HG03025 (cell line): ENCODE measurements around the gene NPIPA2.
A peak's percentile ranks its signal among the peaks of the same experiment; 100 is the strongest.
"Not testable (repeated sequence)": the region's sequence is repeated elsewhere in the genome, so short reads cannot be mapped to it uniquely, and the experiment has no call there.

ENCODE experiments used
- ATAC-seq: cut with Tn5 transposase; IDR thresholded peaks from one replicate; pipeline ENCODE4 v1.9.1; 2021; ENCODE audit warnings: mild to moderate bottlenecking, moderate library complexity; ENCODE audit not compliant: unreplicated experiment, low FRiP score

The NPIPA2 gene

DNA sequence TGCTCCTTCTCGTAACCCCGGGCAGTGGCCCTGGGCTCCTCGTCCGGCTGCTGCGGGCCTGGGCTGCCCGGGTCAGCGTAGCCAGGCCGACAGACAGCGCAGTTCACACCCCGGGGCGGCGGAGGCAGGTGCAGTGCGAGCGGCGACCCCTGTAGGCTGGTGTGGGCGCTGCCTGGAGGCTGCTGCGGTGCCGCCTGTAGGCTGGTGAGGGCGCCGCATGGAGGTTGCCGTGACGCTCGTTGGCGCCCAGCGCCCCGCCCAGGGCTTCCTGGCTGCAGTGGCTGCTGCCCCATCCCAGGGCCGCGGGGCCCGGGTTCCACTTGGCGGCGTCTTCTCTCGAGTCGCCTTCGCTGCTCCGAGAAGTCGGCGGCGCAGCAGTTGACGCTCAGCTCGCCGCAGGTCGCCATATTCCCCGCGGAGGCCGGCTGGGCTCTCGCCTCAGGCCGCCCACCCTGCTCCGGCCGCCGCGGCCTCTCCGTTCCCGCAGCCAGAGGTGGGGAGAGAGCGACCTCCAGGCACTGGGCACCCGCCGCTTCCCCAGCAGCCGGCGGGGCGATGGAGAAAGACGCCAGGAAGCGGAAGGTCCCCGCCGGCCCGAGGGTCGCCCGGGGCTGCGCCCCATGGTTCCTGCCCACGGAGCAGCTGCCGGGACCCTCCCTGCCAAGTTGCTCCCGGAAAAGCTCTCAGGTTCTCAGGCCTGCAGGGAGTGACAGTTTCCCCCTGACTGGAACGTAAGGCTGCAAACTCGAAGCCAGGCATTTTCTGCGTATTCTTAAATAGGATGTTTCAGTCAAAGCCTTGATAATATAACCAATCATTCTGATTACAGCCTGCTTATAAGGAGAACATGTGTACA is at the start of gene NPIPA2:
Gene NPIPA2 (plus strand): TSS at position 261 of the 856 bp plus-strand sequence. CDS start 5,533 bp downstream, outside the sequence.
- peak; percentile 94 for ATAC-seq

DNA sequence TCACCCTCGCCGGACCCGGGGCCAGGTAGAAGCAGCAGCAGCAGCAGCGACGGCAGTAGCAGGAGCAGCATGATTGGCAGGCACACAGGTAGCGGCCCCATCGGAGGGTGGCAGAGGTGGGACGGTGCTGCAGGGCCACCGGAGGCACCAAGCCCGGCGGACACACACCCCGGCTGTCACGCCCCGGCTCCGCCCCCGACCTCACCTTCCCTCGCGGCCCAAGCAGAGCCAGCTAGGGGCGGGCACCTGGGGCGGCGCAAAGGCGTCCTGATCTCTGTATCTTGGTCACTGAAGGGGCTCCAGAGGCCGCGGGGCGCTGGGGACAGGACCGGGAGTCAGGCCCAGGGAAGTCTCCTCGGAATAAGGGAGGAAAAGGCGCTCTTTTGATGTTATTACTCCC is 48.2 kb upstream of the NPIPA2 start, which contains the start of gene PLA2G10:
Gene PLA2G10 (minus strand): TSS at position 180 of the 400 bp plus-strand sequence. CDS start 79 bp downstream, at position 101.
- not testable (repeated sequence) for ATAC-seq

DNA sequence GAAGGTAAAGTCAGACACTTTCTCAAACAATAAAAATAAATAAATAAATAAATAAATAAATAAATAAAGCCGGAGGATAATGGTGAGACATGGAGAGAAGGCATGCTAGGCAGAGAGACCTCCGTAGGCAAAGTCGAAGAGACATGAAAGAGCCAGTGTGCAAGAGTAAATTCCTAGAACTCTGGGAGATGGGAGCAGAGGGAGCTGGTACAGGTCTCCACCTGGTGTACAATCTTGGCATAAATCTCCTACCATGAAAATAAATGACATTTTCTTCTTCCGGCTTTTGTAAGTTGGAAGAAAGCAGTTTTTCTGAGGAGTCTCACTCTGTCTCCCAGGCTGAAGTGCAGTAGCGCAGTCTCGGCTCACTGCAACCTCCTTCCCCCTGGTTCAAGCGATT is 40.5 kb upstream of the NPIPA2 start:
- not testable (repeated sequence) for ATAC-seq

DNA sequence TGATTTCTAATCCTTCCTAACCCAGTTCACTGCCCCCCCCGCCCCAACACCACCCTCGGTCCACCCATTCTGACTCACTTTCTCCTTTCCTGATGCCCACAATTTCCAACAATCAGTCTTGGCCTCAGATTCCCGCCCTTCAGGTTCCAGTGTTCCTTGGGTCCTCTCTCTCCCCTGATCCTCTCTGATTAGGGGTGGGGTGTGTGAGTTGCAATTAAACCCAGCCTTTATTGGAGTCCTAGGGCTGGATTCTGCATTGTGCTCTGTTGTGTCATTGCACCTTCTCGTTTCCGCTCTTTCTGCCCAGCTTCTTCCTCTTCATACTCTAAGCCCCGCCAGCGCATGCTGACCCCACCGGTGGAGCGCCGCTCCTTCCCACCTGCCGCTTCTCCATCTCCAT is 39.7 kb upstream of the NPIPA2 start:
- not testable (repeated sequence) for ATAC-seq

DNA sequence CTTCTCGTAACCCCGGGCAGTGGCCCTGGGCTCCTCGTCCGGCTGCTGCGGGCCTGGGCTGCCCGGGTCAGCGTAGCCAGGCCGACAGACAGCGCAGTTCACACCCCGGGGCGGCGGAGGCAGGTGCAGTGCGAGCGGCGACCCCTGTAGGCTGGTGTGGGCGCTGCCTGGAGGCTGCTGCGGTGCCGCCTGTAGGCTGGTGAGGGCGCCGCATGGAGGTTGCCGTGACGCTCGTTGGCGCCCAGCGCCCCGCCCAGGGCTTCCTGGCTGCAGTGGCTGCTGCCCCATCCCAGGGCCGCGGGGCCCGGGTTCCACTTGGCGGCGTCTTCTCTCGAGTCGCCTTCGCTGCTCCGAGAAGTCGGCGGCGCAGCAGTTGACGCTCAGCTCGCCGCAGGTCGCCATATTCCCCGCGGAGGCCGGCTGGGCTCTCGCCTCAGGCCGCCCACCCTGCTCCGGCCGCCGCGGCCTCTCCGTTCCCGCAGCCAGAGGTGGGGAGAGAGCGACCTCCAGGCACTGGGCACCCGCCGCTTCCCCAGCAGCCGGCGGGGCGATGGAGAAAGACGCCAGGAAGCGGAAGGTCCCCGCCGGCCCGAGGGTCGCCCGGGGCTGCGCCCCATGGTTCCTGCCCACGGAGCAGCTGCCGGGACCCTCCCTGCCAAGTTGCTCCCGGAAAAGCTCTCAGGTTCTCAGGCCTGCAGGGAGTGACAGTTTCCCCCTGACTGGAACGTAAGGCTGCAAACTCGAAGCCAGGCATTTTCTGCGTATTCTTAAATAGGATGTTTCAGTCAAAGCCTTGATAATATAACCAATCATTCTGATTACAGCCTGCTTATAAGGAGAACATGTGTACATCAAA is 38.9 kb upstream of the NPIPA2 start, which contains the start of gene NPIPA3:
Gene NPIPA3 (plus strand): TSS at position 256 of the 856 bp plus-strand sequence. CDS start 5,533 bp downstream, outside the sequence.
- ATAC-seq, result peak; percentile 86

DNA sequence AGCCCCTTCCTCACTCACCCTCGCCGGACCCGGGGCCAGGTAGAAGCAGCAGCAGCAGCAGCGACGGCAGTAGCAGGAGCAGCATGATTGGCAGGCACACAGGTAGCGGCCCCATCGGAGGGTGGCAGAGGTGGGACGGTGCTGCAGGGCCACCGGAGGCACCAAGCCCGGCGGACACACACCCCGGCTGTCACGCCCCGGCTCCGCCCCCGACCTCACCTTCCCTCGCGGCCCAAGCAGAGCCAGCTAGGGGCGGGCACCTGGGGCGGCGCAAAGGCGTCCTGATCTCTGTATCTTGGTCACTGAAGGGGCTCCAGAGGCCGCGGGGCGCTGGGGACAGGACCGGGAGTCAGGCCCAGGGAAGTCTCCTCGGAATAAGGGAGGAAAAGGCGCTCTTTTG is 9.1 kb upstream of the NPIPA2 start:
- ATAC-seq, result not testable (repeated sequence)

DNA sequence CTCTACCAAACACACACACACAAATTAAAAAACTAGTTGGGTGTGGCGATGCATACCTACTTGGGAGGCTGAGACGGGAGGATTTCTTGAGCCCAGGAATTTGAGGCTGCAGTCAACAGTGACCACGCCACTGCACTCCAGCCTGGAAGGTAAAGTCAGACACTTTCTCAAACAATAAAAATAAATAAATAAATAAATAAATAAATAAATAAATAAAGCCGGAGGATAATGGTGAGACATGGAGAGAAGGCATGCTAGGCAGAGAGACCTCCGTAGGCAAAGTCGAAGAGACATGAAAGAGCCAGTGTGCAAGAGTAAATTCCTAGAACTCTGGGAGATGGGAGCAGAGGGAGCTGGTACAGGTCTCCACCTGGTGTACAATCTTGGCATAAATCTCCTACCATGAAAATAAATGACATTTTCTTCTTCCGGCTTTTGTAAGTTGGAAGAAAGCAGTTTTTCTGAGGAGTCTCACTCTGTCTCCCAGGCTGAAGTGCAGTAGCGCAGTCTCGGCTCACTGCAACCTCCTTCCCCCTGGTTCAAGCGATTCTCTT is 1.4 kb upstream of the NPIPA2 start:
- ATAC-seq, result not testable (repeated sequence)

DNA sequence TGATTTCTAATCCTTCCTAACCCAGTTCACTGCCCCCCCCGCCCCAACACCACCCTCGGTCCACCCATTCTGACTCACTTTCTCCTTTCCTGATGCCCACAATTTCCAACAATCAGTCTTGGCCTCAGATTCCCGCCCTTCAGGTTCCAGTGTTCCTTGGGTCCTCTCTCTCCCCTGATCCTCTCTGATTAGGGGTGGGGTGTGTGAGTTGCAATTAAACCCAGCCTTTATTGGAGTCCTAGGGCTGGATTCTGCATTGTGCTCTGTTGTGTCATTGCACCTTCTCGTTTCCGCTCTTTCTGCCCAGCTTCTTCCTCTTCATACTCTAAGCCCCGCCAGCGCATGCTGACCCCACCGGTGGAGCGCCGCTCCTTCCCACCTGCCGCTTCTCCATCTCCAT is 539 bp upstream of the NPIPA2 start:
- not testable (repeated sequence) for ATAC-seq

DNA sequence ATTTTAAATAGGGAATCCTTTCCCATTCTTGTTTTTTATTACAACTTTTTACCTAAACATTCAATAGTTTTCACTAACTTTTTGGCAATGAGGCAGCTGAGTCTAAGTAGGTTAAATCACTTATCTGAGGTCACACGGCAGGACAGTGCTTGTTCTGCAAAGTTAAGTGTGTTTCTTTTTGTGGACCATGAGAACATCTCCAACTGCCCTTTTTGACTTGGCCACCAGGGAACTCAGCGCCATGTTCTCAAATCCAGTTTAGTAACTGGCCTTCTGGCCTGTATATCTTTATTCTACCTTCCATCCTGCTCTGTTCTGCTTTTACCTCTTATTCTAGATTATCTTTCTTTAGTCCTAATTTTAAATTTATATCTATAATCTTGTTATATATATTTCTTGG is 31.3 kb downstream of the NPIPA2 start:
- not testable (repeated sequence) for ATAC-seq

DNA sequence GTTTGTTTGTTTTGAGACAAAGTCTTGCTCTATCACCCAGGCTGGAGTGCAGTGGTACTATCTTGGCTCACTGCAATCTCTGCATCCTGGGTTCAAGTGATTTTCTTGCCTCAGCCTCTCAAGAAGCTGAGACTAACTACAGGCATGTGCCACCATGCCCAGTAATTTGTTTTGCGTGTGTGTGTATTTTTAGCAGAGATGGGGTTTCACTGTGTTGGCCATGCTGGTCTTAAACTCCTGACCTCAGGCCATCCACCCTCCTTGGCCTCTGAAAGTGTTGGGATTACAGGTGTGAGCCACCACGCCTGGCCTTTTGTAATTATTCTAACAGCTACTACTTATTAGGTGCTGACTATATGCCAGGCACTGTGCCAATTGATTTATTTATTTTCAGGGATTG is 33.3 kb downstream of the NPIPA2 start:
- ATAC-seq, result not testable (repeated sequence)

DNA sequence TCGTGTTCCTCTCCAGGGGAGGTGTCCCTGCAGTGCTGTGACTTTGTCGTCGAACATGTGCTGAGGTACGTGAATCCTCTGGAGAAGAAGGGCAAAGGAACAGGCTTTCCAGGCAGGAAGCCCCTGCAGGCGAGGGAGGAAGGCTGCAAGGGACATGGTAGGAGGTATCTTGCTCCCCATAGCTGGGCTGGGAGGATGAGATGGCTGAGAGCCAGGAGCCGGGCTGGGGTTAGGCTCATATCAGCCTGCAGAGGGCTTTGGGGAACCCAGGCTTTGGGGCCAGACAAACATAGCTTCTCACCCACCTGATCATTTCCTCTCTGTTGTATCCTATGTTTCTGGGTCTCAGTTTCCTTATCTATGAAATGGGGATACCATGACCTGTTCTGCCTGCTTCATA is 34.4 kb downstream of the NPIPA2 start:
- not testable (repeated sequence) for ATAC-seq

DNA sequence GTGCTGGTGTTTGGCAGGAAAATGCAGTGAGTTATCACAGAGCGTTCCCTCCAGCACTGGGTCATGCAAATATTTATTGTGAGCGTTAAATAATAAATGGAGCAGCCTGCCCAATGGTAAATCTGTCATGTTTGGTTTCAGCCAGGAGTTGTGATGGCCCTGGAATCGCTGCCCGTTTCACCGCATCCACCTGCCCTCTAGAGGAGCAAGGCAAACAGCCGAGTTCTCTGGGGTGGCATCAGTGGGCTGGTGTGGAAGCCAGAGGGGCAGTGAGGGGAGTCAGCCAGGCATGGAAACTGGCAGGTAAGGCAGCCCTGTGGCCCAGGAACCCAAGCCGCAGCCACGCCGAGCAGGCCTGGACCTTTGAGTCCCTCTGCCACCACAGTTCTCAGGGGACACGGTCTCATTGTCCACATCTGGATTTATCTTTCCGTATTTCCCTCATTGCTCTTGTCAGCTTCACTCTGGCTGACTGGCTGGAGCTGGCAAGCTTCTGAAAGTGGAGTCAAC is 37.1 kb downstream of the NPIPA2 start:
- ATAC-seq, result not testable (repeated sequence)

DNA sequence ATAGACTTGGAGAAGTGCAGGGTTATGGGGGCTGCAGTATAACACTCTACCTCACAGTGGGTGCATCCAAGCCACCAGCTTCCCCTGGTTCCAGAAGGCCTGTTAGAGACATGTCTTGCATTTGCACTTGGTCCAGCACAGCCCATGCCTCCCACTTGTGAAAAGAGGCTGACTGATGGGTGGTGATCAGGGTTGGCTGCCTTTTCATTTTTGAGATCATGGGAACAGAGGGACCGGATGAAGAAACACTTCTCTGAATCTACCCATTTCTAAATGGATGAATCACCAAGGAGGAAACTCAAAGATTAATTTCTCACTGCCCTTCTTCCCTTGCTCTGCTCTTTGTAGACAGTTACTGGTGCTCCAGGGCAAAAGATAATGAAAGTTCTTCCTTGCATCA is 43.8 kb downstream of the NPIPA2 start:
- ATAC-seq, result not testable (repeated sequence)

DNA sequence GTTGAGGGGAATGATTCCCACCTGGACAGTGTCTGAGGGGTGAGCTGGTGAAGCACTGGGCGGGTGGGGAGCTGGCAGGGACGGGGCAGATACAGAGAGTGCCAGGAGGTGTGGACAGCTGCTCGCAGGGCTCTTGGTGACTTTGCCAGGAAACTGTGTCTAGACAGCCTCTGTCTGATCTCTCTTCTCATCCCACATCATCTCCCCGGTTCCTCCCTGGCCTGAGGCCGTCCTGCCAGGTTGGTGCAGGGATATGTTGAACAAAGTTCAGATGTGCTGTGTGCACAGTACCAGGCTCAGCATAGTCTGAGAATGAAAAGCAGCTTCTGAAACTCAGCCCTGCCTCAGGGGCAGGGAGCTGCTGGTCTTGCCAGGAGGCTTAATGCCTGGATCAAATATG is 47.2 kb downstream of the NPIPA2 start:
- ATAC-seq, result not testable (repeated sequence)

DNA sequence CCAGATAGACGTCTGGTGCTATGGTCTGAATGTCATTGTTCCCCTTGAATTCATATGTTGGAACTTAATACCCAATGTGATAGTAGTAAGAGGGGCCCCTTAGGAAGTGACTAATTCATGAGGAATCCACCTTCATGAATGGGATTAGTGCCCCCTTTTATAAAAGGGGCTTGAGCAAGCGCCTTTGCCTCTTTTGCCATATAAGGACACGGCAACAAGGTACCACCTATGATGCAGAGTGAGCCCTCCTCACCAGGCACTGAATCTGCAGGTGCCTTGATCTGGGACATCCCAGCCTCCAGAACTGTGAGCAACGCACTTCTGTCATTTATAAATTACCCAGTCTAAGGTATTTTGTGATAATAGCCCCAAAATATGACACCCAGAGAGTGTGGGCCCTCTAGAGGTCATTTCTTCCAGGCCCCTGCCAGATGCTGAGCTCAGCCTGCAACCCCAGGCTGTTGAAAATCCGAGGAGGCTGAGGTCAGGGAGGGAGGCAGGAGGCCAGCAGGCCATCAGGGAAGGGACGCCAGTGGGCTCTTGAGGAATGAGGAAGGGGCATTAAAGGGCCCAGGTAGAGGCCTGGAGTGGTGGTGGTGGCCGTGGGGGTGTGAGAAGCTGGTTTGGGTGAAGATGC is 48.1 kb downstream of the NPIPA2 start:
- ATAC-seq, result not testable (repeated sequence)

DNA sequence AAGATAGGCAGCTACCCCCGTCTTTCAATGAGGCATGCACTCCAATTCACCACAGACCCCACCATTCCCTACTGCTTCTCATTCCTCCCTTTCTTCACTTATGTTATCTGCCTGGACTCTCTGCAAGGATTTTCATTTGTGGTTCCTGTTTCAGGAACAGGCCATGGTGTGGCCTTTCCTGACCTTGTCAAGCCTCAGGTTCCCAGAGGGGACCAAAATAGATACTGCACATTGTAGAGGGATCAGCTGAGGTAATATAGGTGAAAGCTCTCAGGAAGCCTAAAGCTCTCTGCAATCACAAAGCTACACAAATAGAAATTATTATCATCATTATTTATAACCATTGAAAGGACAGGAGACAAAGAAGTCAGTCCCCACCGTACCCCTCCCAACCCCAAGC is 50.6 kb downstream of the NPIPA2 start:
- ATAC-seq, result not testable (repeated sequence)

DNA sequence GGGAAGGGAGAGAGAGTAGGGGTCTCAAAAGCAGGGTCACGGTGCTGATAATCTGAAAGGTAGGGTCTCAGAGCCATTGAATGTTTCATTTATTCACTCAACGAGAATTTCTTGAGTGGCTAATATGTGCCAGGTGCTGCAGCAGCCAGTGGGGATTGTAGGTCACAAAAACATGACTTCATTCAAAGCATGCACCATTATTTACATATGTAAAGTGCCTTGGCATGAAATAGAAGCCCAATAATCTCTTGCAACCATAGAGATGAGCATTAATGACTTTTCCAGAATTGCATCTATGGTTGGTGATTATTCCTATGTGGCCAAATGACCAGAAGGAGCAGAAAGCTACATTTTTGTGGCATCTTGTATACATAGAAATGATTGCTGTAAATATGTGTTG is 55.2 kb downstream of the NPIPA2 start:
- not testable (repeated sequence) for ATAC-seq

DNA sequence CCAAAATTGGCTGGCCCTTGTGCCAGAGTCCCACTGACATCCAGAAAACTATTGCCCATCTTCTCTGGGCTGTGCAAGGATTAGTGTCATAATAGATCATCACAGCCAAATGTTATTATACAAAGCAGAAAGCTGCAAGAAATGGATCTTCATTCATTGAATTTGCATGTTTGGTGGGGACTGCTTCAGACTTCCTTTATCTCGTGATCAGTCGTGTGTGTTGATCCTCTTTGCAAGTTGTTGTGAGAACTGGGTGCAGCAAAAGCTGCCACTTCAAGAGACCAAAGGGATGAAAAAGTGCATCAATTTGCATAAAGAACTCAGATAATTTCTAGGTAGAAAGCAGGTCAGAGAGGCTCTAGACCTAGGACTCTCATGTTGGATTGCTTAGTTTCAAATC is 61.2 kb downstream of the NPIPA2 start:
- not testable (repeated sequence) for ATAC-seq

DNA sequence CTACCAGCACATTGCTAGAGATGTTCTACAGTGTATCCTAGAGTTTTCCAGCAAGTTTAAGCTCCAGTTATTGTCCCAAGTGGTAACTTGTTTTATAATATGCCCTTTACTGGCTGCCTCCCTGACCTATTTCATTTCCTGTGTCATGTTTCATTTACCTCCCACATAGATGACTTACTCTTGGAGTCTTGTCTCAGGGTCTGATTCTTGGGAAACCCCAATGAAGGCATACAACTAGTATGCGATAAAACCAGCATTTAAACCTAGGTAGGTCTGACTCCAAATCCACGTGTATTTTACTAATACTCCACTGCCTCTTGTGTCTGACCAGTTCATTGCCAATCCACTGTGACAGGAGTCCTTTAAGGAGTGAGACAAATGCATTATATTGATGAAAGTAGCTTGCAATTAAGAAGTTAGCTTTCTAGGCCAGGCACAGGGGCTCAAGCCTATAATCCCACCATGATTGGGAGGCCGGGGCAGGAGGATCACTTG is 64.9 kb downstream of the NPIPA2 start:
- ATAC-seq, result not testable (repeated sequence)

DNA sequence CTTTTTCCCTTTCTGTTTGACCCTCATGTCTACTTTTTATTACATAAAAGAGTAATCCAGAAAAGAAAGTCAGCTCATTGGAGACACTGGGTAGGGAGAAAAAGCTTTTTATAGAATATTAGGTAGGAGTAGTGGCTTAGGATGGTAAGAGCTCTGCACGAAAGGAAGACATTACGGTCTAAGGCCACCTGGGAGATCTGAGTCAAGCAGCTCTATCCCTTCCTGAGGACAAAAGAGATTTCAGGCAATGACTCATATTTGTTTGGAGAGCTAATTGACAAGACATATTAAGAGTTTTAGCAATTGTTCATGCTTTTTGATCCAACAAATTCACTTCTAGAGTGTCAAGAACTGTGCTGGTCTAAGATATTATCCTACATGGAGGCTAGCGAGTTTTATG is 71.6 kb downstream of the NPIPA2 start:
- ATAC-seq, result not testable (repeated sequence)
